ENCODE measurements around the gene ZDHHC9. TPM values are rescaled to one million over a fixed set of nuclear protein-coding genes. Genes with fewer than 3 reads are reported as not detected.

ZDHHC9 gene
- total and polyA plus RNA-seq, 8 donors, result 4.1 to 23.9 (median 16.9) TPM

DNA sequence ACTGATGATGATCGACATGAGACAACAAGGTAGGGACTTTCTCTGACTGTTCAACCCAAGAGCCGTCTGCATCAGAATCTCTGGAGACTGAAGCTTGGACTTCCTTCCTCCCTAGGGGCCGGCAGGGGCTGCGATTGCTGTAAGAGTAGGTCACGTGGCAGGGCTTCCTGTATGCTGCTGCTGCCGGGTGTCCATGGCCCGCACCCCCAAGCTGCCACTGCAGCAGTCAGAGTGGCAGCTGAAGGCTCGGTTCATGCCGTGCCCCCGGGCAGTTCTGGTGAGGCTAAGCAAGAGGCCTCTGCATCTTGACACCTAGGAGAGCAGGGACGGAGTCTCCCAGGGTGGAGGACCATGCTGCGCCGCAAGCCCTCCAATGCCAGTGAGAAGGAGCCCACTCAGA is 63.9 kb downstream of the ZDHHC9 start, which contains the start of gene SASH3:
SASH3 (plus strand) TSS at position 203 of the 400 bp plus-strand sequence; CDS start at position 352, 149 bp downstream.
- ATAC-seq (peak in 2 of 4 donors; percentile 32 to 52), FAIRE-seq (no peak), DNase-seq (peak in 1 of 6 donors; percentile 37)
- WGBS, 2 donors, result 80 to 84% methylated on average over 12 to 13 of the region's 13 CpGs
- H3K27ac ChIP-seq, result peak within 1 kb of the TSS in 1 of 4 donors; percentile 17
- intact Hi-C loops (cut with DNase I), result no loop called here
- H3K36me3 ChIP-seq, result no peaks in the 10 kb centered on the region
- no peaks in the 10 kb centered on the region for H3K9me3 ChIP-seq
- peak within 1 kb of the TSS in 1 of 4 donors; percentile 27 for H3K4me3 ChIP-seq
- peaks cover 0 to 3% (median 0%) of the 10 kb centered on the region in 4 donors for H3K27me3 ChIP-seq
- H3K4me1 ChIP-seq, result no peaks in the 10 kb centered on the region
- TF ChIP-seq, protein P1, sequence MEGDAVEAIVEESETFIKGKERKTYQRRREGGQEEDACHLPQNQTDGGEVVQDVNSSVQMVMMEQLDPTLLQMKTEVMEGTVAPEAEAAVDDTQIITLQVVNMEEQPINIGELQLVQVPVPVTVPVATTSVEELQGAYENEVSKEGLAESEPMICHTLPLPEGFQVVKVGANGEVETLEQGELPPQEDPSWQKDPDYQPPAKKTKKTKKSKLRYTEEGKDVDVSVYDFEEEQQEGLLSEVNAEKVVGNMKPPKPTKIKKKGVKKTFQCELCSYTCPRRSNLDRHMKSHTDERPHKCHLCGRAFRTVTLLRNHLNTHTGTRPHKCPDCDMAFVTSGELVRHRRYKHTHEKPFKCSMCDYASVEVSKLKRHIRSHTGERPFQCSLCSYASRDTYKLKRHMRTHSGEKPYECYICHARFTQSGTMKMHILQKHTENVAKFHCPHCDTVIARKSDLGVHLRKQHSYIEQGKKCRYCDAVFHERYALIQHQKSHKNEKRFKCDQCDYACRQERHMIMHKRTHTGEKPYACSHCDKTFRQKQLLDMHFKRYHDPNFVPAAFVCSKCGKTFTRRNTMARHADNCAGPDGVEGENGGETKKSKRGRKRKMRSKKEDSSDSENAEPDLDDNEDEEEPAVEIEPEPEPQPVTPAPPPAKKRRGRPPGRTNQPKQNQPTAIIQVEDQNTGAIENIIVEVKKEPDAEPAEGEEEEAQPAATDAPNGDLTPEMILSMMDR (IDR thresholded peaks at IDR 0.05), result no peak

DNA sequence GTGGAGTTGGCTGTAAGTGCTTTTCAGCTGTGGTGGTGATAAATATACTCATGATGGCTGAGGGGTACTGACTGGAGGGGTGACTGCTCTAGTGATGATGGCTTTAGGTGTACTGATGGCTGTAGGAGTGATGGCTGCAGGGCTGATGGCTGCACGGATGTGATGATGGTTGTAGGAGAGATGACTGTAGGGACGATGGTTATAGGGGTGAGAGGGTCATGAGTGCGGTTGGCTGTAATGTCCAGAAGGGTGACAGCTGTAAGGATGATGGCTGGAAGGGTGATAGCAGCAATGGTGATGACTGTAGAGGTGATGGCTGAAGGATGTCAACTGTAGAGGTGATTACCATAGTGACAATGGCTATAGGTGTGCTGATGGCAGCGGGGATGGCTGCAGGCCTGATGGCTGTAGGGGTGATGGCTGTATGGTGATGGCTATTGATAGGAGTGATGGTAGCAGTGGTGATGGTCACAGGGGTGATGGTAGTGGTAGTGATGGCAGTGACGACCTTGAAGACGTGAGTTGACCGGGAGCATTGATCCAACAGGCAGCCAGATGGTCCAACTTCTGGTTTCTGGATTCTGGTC is 64.5 kb downstream of the ZDHHC9 start:
- WGBS, 2 donors, result 69 to 73% methylated on average over 7 of the region's 7 CpGs
- no peaks in the 10 kb centered on the region for H3K4me1 ChIP-seq
- no peaks in the 10 kb centered on the region for H3K9me3 ChIP-seq
- no peak for DNase-seq
- intact Hi-C loops (cut with DNase I), result no loop called here
- FAIRE-seq, result no peak
- no peak overlapping the region for H3K4me3 ChIP-seq
- H3K27me3 ChIP-seq, result peaks cover 0 to 3% (median 0%) of the 10 kb centered on the region in 4 donors
- ATAC-seq, result no peak
- no peaks in the 10 kb centered on the region for H3K36me3 ChIP-seq
- TF ChIP-seq, protein P1 (IDR thresholded peaks at IDR 0.05), result no peak
- no peak overlapping the region for H3K27ac ChIP-seq

DNA sequence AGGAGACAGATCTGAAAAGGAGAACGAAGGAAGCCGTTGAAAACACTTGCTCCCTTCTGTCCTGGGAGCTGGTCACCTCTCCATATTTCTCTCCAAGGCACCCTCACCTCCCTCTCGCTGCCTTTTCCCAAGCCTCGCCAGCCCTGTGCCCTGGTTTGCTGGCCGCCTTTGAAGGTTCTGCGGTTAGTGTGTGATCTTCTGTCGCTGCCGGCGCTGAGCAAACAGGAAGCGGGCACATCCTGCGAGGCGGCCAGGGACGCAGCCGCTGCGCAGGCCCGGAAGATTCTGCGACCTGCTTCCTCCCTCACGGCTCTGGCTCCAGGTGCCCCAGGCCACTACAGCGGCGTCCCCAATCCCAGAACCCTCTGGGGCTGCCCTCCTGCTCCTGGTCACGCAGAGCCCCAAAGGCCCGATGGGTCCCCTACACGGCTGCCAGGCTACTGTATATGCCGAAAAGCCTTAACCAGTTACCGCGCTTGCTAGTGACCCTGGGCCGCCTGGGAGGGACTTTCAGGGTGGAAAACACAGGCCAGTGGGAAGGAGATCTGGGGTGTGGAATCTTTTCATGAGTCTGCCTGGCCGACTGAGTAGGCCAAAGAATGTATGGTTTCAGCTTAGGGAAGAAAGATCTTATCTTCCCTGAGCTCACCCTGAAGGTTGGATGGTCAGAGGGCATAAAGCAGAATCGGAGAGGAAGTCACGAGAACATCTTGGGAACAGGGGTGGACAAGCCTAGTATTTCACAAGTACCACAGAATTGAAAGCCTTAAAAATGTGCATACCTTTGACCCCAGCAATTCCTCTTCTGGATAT is 66.3 kb downstream of the ZDHHC9 start:
- 38 to 59% methylated on average over 30 of the region's 30 CpGs for WGBS, 2 donors
- Histone ChIP-seq H3K36me3 (no peaks in the 10 kb centered on the region), H3K9me3 (no peaks in the 10 kb centered on the region), H3K4me1 (no peaks in the 10 kb centered on the region), H3K27ac (peak overlapping the region in 2 of 4 donors; percentile 39 to 43), H3K4me3 (peak overlapping the region in 1 of 4 donors; percentile 10), H3K27me3 (peaks cover 0 to 3% (median 0%) of the 10 kb centered on the region in 4 donors)
- DNase-seq, result peak in 1 of 6 donors; percentile 58
- no peak for FAIRE-seq
- peak in 3 of 4 donors; percentile 55 to 62 (median 59) for ATAC-seq
- TF ChIP-seq, protein P1 (IDR thresholded peaks at IDR 0.05), result no peak
- intact Hi-C loops (cut with DNase I), result no loop called here

DNA sequence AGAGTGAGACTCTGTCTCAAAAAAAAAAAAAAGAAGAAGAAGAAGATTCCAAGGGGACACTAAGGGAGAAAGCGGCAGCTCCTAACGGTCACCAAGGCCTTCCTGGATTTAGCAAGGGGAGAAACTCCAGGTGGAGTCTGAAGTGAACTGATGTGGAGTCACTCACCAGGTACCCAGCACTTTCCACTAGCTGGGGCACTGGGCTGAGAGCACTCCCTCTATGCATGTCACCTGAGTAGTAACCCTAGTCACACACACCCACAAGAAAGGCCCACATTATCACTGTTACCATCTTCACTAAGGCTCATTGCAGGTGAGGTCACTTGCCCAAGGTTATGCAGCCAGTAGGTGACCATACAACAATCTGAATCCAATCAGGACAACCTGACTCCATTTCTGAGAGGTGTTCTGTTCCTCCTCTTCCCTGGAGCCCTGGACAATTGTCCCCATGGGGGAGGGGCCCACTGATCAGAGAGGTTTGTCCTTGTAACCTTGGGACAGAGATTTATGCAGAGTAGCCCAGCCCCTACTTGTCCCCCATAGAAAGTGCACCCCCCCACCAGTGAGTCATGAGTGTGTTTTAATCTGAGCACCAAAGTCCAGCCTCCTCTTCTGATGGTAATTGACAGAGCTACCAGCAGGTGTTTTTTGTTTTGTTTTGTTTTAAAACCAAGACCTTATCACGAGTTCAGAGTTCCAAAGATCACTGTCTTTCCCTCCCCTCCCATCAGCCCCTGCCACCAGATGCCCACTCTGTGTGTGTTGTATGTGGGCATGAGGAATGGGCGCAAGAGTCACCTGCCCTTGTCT is 69.8 kb downstream of the ZDHHC9 start:
- 71 to 81% methylated on average over 4 of the region's 4 CpGs for WGBS, 2 donors
- DNase-seq (peak in 1 of 6 donors; percentile 2), FAIRE-seq (no peak), ATAC-seq (no peak)
- TF ChIP-seq, protein P1 (IDR thresholded peaks at IDR 0.05), result no peak
- intact Hi-C loops (cut with DNase I), result no loop called here
- H3K4me1 ChIP-seq, result no peaks in the 10 kb centered on the region
- H3K27me3 ChIP-seq, result peaks cover 0 to 3% (median 1%) of the 10 kb centered on the region in 4 donors
- H3K9me3 ChIP-seq, result no peaks in the 10 kb centered on the region
- H3K4me3 ChIP-seq, result no peak overlapping the region
- no peak overlapping the region for H3K27ac ChIP-seq
- no peaks in the 10 kb centered on the region for H3K36me3 ChIP-seq
